ENCODE results near the gene TAF6. TPM values are rescaled to one million over a fixed set of nuclear protein-coding genes. Genes with fewer than 3 reads are reported as not detected.

TAF6 gene
- total and polyA plus RNA-seq, 9 of the 15 experiments (the other 6 are each of a cell fraction or from before 2014, with no cell fraction given), result 0.78 to 78.7 (median 21.3) TPM

DNA sequence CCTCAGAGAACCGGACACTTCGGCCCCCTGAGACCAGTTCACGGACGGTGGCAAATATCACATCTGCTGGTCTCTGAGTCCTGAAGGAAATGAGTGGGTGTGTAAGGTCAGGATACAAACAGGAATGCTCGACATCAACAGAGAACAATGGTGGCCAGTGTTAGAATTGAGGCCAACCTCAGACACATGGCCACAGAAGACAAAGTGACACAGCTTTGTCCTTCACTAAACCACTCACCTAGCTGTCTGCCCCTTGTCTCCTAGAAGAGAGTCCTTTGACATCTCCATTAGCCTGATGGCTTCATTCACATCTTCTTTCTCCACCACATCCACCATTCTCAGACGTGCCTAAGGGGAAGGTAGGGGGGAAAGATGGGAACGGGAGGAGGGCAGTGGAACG is 26.1 kb downstream of the TAF6 start:
- H3K4me2 ChIP-seq (ENCODE audit: insufficient read depth, low read length), result no peak overlapping the region
- in situ Hi-C loops (cut with MboI), result no loop called here
- no peak overlapping the region; the same call in 2 of the 3 replicates for H3K27ac ChIP-seq (ENCODE audit: extremely low read depth, low read depth, low read length)
- H3K9ac ChIP-seq (ENCODE audit: insufficient read depth in 1 of 2, low read depth in 2 of 2, low read length in 2 of 2), result peak overlapping the region in 1 of 2 experiments; percentile 61; a peak in 2 of 4 replicates
- no peaks in the 10 kb centered on the region for H3K27me3 ChIP-seq (ENCODE audit: control insufficient read depth in 2 of 2, insufficient read depth in 2 of 2, low read length in 2 of 2)
- CTCF ChIA-PET (ENCODE audit: low intra/inter-chr PET ratio), result no interaction called here
- H2AFZ ChIP-seq (ENCODE audit: low read depth, low read length), result no peak overlapping the region
- WGBS (ENCODE audit: insufficient coverage, low coverage, missing lambda C conversion rate), result 82% methylated on average over 8 of the region's 8 CpGs
- no peak for FAIRE-seq
- H3K4me1 ChIP-seq (replicated peaks in 1 of 2; ENCODE audit: control insufficient read depth in 2 of 2, insufficient read depth in 2 of 2, low read length in 2 of 2), result peaks cover 14 to 26% of the 10 kb centered on the region in 2 experiments
- peaks cover 38% of the 10 kb centered on the region for H3K79me2 ChIP-seq (ENCODE audit: control insufficient read depth, insufficient read depth, low read length)
- BruUV-seq (replicated peaks), result TSS peak; percentile 52
- no peak for DNase-seq (ENCODE audit: extremely low read depth in 1 of 4, low spot score in 3 of 4)
- peak; percentile 0; the same call in 1 of the 3 replicates for ATAC-seq
- H3K36me3 ChIP-seq (ENCODE audit: control insufficient read depth, insufficient read depth, low read length), result peaks cover 83% of the 10 kb centered on the region
- no peaks in the 10 kb centered on the region for H3K9me1 ChIP-seq (ENCODE audit: control insufficient read depth, insufficient read depth, low read length)
- H3K9me3 ChIP-seq (replicated peaks; ENCODE audit: control insufficient read depth, insufficient read depth, low read depth, low read length), result no peaks in the 10 kb centered on the region
- intact Hi-C loops (cut with micrococcal nuclease), result no loop called here
- H4K20me1 ChIP-seq (replicated peaks; ENCODE audit: control insufficient read depth, insufficient read depth, low read length), result peaks cover 36% of the 10 kb centered on the region
- POLR2A ChIA-PET, result interaction anchor here (0.8 to 7.9 kb wide), 5 partner anchors 8 to 533 kb away, joined by 4 to 115 read pairs (median 10); partner anchors contain the start of genes AP4M1 and MCM7
- no peak overlapping the region for H3K4me3 ChIP-seq
- peak; percentile 69; the same call in 1 of the 2 replicates for TF ChIP-seq POLR2AphosphoS5 (IDR thresholded peaks at IDR 0.05; ENCODE audit: control insufficient read depth, insufficient read depth, low read depth, low read length)
- TF ChIP-seq ETV5 (CRISPR knock-in tag; IDR thresholded peaks at IDR 0.05; ENCODE audit: low read depth), result no peak
- TF ChIP-seq, protein P1, sequence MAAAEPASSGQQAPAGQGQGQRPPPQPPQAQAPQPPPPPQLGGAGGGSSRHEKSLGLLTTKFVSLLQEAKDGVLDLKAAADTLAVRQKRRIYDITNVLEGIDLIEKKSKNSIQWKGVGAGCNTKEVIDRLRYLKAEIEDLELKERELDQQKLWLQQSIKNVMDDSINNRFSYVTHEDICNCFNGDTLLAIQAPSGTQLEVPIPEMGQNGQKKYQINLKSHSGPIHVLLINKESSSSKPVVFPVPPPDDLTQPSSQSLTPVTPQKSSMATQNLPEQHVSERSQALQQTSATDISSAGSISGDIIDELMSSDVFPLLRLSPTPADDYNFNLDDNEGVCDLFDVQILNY (CRISPR knock-in tag; IDR thresholded peaks at IDR 0.05), result no peak
- TF ChIP-seq STAT5A (IDR thresholded peaks at IDR 0.05; ENCODE audit: borderline replicate concordance, low read length), result no peak
- TF ChIP-seq SUPT5H (IDR thresholded peaks at IDR 0.05), result 0 out of 2 replicates have a peak, but pooled peaks have one; percentile 14
- no peak for TF ChIP-seq MTA1 (IDR thresholded peaks at IDR 0.05; ENCODE audit: borderline replicate concordance)
- TF ChIP-seq TBP (optimal IDR thresholded peaks at IDR 0.05; ENCODE audit: low read depth, low read length), result no peak
- TF ChIP-seq, protein P2, sequence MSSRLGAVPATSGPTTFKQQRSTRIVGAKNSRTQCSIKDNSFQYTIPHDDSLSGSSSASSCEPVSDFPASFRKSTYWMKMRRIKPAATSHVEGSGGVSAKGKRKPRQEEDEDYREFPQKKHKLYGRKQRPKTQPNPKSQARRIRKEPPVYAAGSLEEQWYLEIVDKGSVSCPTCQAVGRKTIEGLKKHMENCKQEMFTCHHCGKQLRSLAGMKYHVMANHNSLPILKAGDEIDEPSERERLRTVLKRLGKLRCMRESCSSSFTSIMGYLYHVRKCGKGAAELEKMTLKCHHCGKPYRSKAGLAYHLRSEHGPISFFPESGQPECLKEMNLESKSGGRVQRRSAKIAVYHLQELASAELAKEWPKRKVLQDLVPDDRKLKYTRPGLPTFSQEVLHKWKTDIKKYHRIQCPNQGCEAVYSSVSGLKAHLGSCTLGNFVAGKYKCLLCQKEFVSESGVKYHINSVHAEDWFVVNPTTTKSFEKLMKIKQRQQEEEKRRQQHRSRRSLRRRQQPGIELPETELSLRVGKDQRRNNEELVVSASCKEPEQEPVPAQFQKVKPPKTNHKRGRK (tag; IDR thresholded peaks at IDR 0.05), result no peak
- no peak for TF ChIP-seq ZNF75A (CRISPR knock-in tag; IDR thresholded peaks at IDR 0.05)
- no peak for TF ChIP-seq TAF15 (IDR thresholded peaks at IDR 0.05; ENCODE audit: low read depth, low read length)
- no peak for TF ChIP-seq SRSF3 (IDR thresholded peaks at IDR 0.05; ENCODE audit: insufficient read depth, low read length)
- no peak for TF ChIP-seq RBM17 (IDR thresholded peaks at IDR 0.05; ENCODE audit: borderline replicate concordance, low read depth, low read length)
- no peak for TF ChIP-seq ZNF766 (CRISPR knock-in tag; conservative IDR thresholded peaks at IDR 0.05)
- TF ChIP-seq CBFA2T3 (IDR thresholded peaks at IDR 0.05), result no peak
- no peak for TF ChIP-seq ZNF764 (CRISPR knock-in tag; IDR thresholded peaks at IDR 0.05; ENCODE audit: low read depth)
- TF ChIP-seq PML (IDR thresholded peaks at IDR 0.05; ENCODE audit: low read length), result 0 out of 2 replicates have a peak, but pooled peaks have one; percentile 16
- no peak for TF ChIP-seq SPI1 (IDR thresholded peaks at IDR 0.05; ENCODE audit: borderline replicate concordance, low read depth, low read length)

Measured in K562 (cell line).